ENCODE measurements around the gene CRABP1.

Gene CRABP1

GRCh38 chr15:78321786-78322185 is 18.4 kb upstream of the CRABP1 start:
- no peak for DNase-seq (ENCODE audit: extremely low spot score)
- CTCF ChIA-PET = interaction anchor here (0.8 to 2.1 kb wide), 4 partner anchors 10 to 101 kb away, joined by 3 to 8 read pairs (median 3); no protein-coding TSS in a partner anchor
- POLR2A ChIA-PET = no interaction called here
- no peak for TF ChIP-seq CTCF (IDR thresholded peaks at IDR 0.05; ENCODE audit: control extremely low read depth, extremely low read depth, low read depth, missing control alignments)

GRCh38 chr15:78322243-78322642 is 17.9 kb upstream of the CRABP1 start:
- TF ChIP-seq CTCF (IDR thresholded peaks at IDR 0.05; ENCODE audit: control extremely low read depth, extremely low read depth, low read depth, missing control alignments) = no peak
- CTCF ChIA-PET = interaction anchor here (0.9 to 2.1 kb wide), 2 partner anchors 10 to 75 kb away, joined by 3 to 8 read pairs; no protein-coding TSS in a partner anchor
- no peak for DNase-seq (ENCODE audit: extremely low spot score)
- POLR2A ChIA-PET = no interaction called here

DNA sequence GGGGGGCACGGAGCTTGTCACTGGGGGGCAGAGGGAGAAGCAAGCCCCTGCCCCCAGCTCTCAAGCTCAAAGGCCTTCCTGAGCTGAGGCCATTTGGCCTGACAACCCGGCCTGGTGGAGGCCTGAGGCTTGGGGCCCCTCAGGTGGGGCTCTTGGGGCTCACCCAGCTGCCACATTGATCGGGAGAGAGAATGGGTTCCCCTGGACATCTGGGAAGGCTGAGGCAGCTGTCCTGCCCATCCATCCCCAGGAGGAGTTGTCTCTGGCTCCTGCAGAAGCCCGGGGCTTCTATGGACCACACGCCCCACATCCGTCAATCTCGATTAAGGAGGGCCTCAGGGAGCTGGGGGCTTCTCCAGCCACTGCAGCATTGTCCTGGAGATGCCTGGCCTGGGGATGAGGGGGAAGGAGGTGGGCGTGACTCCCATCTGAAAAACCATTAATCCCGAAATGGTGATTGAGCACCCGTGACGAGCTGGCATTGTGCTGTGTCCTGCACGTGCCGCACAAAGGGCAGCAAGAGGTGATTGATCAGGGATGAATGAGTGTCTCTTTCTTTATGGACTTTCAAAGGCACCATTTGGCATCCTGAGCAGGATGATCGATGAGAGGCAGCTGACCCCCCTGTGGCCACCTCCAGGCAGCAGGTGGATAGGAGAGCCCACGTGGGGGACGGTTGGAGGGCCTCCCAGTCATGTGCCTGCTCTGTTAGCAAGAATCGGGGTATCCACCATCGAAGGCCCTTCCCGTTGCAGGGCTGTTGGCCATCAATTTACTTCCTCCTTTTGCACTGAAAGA is 17.2 kb upstream of the CRABP1 start:
- DNase-seq (ENCODE audit: extremely low spot score) = no peak
- CTCF ChIA-PET = interaction anchor here (0.9 kb wide), 1 partner anchor 75 kb away, joined by 3 read pairs; no protein-coding TSS in a partner anchor
- POLR2A ChIA-PET = no interaction called here
- TF ChIP-seq CTCF (IDR thresholded peaks at IDR 0.05; ENCODE audit: control extremely low read depth, extremely low read depth, low read depth, missing control alignments) = no peak

DNA sequence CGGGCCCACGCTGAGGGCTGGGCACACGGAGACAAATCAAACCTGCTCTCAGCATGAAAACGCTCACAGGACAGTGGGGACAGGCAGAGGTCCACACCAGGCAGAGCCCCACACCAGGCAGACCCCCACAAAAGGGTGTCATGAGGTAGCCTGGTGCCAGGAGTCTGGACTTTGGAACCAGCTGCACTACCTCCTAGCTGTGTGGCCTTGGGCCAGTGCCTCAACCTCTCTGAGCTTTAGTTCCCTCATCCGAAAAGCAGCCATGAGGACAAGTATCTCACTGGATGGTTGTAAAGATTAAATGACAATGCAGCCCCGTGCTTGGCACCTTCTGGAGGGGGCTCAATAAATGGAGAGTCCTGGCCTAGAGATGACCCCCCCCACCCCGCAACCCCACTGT is 16.5 kb upstream of the CRABP1 start:
- POLR2A ChIA-PET = no interaction called here
- CTCF ChIA-PET = no interaction called here
- DNase-seq (ENCODE audit: extremely low spot score) = no peak
- no peak for TF ChIP-seq CTCF (IDR thresholded peaks at IDR 0.05; ENCODE audit: control extremely low read depth, extremely low read depth, low read depth, missing control alignments)

DNA sequence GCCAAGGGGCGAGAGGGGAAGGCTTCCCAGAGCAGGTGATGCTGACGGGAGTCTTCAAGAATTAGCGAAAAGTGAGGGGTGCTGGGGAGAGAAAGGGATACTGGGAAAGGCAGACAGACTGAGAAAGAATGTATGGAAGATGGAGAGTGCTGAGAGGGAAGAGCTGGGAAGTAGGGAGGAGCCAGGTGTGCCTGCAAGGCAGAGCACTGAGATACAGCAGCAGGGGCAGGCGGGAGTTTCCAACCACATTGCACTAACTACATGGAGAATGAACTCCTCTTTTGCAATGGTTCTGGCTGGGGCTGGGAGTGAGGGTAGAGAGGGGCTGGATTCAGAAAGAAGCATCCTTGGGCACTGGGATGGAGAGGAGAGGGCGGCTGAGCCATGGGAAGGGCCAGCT is 16.0 kb upstream of the CRABP1 start:
- ChIA-PET CTCF (no interaction called here), POLR2A (no interaction called here)
- no peak for TF ChIP-seq CTCF (IDR thresholded peaks at IDR 0.05; ENCODE audit: control extremely low read depth, extremely low read depth, low read depth, missing control alignments)
- no peak for DNase-seq (ENCODE audit: extremely low spot score)

- no peak for TF ChIP-seq CTCF (IDR thresholded peaks at IDR 0.05; ENCODE audit: control extremely low read depth, extremely low read depth, low read depth, missing control alignments)
- no peak for DNase-seq (ENCODE audit: extremely low spot score)
- ChIA-PET POLR2A (no interaction called here), CTCF (no interaction called here)
Observed at GRCh38 chr15:78325092-78325843, 14.9 kb upstream of the CRABP1 start.
